Liver (tissue), 9 donors: ENCODE data around the gene TMPRSS3. TPM values are rescaled to one million over a fixed set of nuclear protein-coding genes. Genes with fewer than 3 reads are reported as not detected.

ENCODE experiments used
- DNase-seq: peaks from one replicate; pipeline ENCODE4 v3.0.0-alpha.2; 2017; ENCODE audit warnings: low spot score
- H3K27ac ChIP-seq, 2 donors: one replicate each; pipeline ENCODE4 v1.7.0; 2013; ENCODE audit warnings: inconsistent platforms in 2 of 2, low read length in 2 of 2, control low read depth in 1 of 2, low read depth in 1 of 2, mild to moderate bottlenecking in 1 of 2
- H3K27me3 ChIP-seq, 4 donors: one replicate each; pipeline versions ENCODE4 v1.6.1 to v1.7.0; 2013; ENCODE audit warnings: low read length in 3 of 4, inconsistent platforms in 1 of 4, mild to moderate bottlenecking in 1 of 4, moderate library complexity in 1 of 4; ENCODE audit not compliant: control insufficient read depth in 4 of 4, insufficient read depth in 4 of 4
- H3K36me3 ChIP-seq, 4 donors: one replicate each; pipeline versions ENCODE4 v1.6.1 to v1.7.0; 2013; ENCODE audit warnings: low read length in 3 of 4, mild to moderate bottlenecking in 3 of 4, low read depth in 1 of 4, moderate library complexity in 1 of 4; ENCODE audit not compliant: control insufficient read depth in 4 of 4, insufficient read depth in 3 of 4
- H3K4me1 ChIP-seq, 4 donors: one replicate each; pipeline versions ENCODE4 v1.6.1 to v1.7.0; 2013; ENCODE audit warnings: low read length in 3 of 4, mild to moderate bottlenecking in 3 of 4, moderate library complexity in 1 of 4; ENCODE audit not compliant: control insufficient read depth in 4 of 4, insufficient read depth in 4 of 4
- H3K4me3 ChIP-seq, 3 donors: one replicate each; pipeline versions ENCODE4 v1.6.1 to v1.7.0; 2013; ENCODE audit warnings: low read length in 3 of 3, control low read depth in 1 of 3, low read depth in 1 of 3, mild to moderate bottlenecking in 1 of 3
- H3K9ac ChIP-seq, 2 donors: one replicate each; pipeline ENCODE4 v1.7.0; 2013; ENCODE audit warnings: low read length in 2 of 2, mild to moderate bottlenecking in 2 of 2, moderate library complexity in 2 of 2, control low read depth in 1 of 2, low read depth in 1 of 2
- H3K9me3 ChIP-seq, 4 donors: one replicate each; pipeline versions ENCODE4 v1.6.1 to v1.7.0; 2013; ENCODE audit warnings: low read length in 3 of 4; ENCODE audit not compliant: control insufficient read depth in 4 of 4
- ATF3 ChIP-seq: IDR thresholded peaks from 2 replicates; pipeline ENCODE4 v1.6.1; 2016; ENCODE audit warnings: antibody characterized with exemption
- CTCF ChIP-seq: fragments of 150-350 bp; IDR thresholded peaks from 2 replicates; pipeline ENCODE4 v1.5.1; 2017; ENCODE audit warnings: improper control_type of control experiment, low read depth, low read length; ENCODE audit not compliant: missing input control
- EGR1 ChIP-seq, 2 donors: IDR thresholded peaks; 2 replicates each; pipeline ENCODE4 v1.6.1; 2016 to 2018; ENCODE audit warnings: antibody characterized with exemption in 2 of 2, low read depth in 2 of 2
- FOXA1 ChIP-seq: IDR thresholded peaks from 2 replicates; pipeline ENCODE4 v1.6.1; 2016; ENCODE audit warnings: antibody characterized with exemption
- FOXA2 ChIP-seq: IDR thresholded peaks from 2 replicates; pipeline ENCODE4 v1.6.1; 2016; ENCODE audit warnings: antibody characterized with exemption
- GABPA ChIP-seq, 2 donors: IDR thresholded peaks in 1 of 2; conservative IDR thresholded peaks in 1 of 2; 2 replicates each; pipeline ENCODE4 v1.6.1; 2016; ENCODE audit warnings: antibody characterized with exemption in 2 of 2, mild to moderate bottlenecking in 1 of 2, moderate library complexity in 1 of 2
- HNF4A ChIP-seq, 2 donors: conservative IDR thresholded peaks; 2 replicates each; pipeline ENCODE4 v1.6.1; 2016; ENCODE audit warnings: antibody characterized with exemption in 2 of 2, mild to moderate bottlenecking in 2 of 2
- HNF4G ChIP-seq: IDR thresholded peaks from 2 replicates; pipeline ENCODE4 v1.6.1; 2016; ENCODE audit warnings: antibody characterized with exemption
- JUND ChIP-seq, 2 donors: IDR thresholded peaks; 2 replicates each; pipeline ENCODE4 v1.6.1; 2016; ENCODE audit warnings: antibody characterized with exemption in 2 of 2
- RAD21 ChIP-seq, 2 donors: IDR thresholded peaks; 2 replicates each; pipeline ENCODE4 v1.6.1; 2016; ENCODE audit warnings: antibody characterized with exemption in 2 of 2, mild to moderate bottlenecking in 2 of 2
- RXRA ChIP-seq, 2 donors: IDR thresholded peaks; 2 replicates each; pipeline ENCODE4 v1.6.1; 2017 to 2018; ENCODE audit warnings: antibody characterized with exemption in 2 of 2, mild to moderate bottlenecking in 1 of 2
- SP1 ChIP-seq: IDR thresholded peaks from 2 replicates; pipeline ENCODE4 v1.6.1; 2018; ENCODE audit warnings: antibody characterized with exemption, mild to moderate bottlenecking
- TAF1 ChIP-seq: conservative IDR thresholded peaks from 2 replicates; pipeline ENCODE4 v1.6.1; 2016; ENCODE audit warnings: antibody characterized with exemption, mild to moderate bottlenecking
- YY1 ChIP-seq: IDR thresholded peaks from 2 replicates; pipeline ENCODE4 v1.6.1; 2016; ENCODE audit warnings: antibody characterized with exemption, mild to moderate bottlenecking
- WGBS: extraction: QIAGEN DNeasy Blood & Tissue Kit; methylation state at CpG from one replicate; pipeline ENCODE4 v1.1.7; 2013; 5-methylcytosine and 5-hydroxymethylcytosine counted together
- polyA plus RNA-seq, 2 donors: library from polyadenylated mRNA; stranded (reverse) in 1 of 2; unstranded in 1 of 2; fragments of 200-250 nt in 1 of 2; fragments of >200 nt in 1 of 2; fragmentation: Nextera tagmentation in 1 of 2; extraction: Ambion mirVana in 1 of 2; gene quantifications; one replicate each; pipeline versions ENCODE4 v1.2.1 to v1.2.3, GENCODE V29; 2013 to 2015
- total RNA-seq, 2 donors: library from RNA; depleted of rRNA; stranded (reverse); fragments of >200 nt; gene quantifications; one replicate each; pipeline ENCODE4 v1.2.3, GENCODE V29; 2014
- TF ChIP-seq, protein P1 (sequence below): IDR thresholded peaks from 2 replicates; pipeline ENCODE4 v1.6.1; 2016; ENCODE audit warnings: antibody characterized with exemption
- TF ChIP-seq, protein P2 (sequence below): IDR thresholded peaks from 2 replicates; pipeline ENCODE4 v1.6.1; 2016; ENCODE audit warnings: antibody characterized with exemption
- donor health status: healthy.
- donor health status: healthy.
- donor health status: healthy.
- donor health status: healthy.
- donor health status: healthy.

The TMPRSS3 gene
- total and polyA plus RNA-seq, 4 donors, result 0.25 to 0.50 TPM; not detected in 2

DNA sequence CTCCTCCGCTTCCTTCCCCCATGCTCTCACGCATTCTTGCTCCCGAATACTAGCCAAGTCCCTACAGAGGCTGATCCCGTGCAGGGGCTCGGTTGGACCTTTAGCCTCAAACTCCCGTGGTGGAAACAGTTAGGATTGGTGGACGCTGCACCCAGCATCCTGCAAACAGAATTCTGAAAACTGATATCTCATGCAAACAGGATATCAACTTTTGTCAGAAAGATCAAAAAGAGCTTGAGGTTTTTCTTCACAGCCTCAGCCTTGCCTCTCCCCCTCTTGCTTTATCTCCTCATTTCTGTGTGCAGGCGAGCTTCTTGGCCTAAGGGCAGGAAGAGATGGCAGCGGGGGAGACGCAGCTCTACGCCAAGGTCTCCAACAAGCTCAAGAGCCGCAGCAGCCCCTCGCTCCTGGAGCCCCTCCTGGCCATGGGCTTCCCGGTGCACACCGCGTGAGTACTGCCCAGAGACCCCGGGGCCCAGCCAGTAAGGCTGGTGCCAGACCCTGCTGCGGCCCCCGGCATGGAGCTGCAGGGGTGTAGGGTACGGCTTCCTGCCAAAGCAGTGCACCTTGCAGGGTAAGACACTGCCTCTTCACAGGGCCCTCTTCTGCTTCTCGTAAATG lies 7.9 kb upstream of the TMPRSS3 start, which contains the start of gene UBASH3A:
Gene UBASH3A, plus strand, starts transcription at position 292 of the 621 bp plus-strand sequence. Its CDS starts 44 bp downstream, at position 336.
- no peak for DNase-seq
- peak within 1 kb of the TSS in 1 of 2 donors; percentile 20 for H3K9ac ChIP-seq
- H3K36me3 ChIP-seq, result no peaks in the 10 kb centered on the region
- H3K9me3 ChIP-seq, result no peaks in the 10 kb centered on the region
- no peak within 1 kb of the TSS for H3K4me3 ChIP-seq
- H3K27me3 ChIP-seq, result peaks cover 0 to 4% (median 0%) of the 10 kb centered on the region in 4 donors
- H3K4me1 ChIP-seq, result peaks cover 0 to 3% (median 0%) of the 10 kb centered on the region in 4 donors
- 70% methylated on average over 21 of the region's 21 CpGs for WGBS
- no peak within 1 kb of the TSS for H3K27ac ChIP-seq
- no peak for TF ChIP-seq HNF4A (conservative IDR thresholded peaks at IDR 0.05)
- TF ChIP-seq YY1, result no peak
- TF ChIP-seq TAF1, result no peak
- no peak for TF ChIP-seq GABPA (IDR thresholded peaks at IDR 0.05 in 1 of 2, conservative IDR thresholded peaks at IDR 0.05 in 1 of 2)

DNA sequence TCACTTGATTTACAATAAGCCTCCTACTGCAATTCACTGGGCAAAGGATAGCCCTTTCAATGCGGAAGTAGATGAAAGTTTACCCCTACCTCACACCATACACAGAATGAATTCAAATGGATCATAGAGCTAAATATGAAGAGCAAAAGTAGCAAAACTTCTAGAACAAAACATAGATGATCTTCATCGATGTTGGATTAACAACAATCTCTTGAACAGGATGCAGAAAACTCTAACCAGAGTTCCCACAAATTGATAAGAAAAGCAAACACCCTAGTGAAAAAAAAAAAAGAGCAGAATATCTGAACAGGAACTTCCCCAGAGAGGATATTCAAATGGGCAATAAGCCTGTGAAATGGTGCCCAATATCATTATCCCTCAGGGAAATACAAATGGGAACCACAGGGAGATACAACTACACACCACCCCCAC lies 6.0 kb upstream of the TMPRSS3 start:
- no peaks in the 10 kb centered on the region for H3K27me3 ChIP-seq
- H3K9ac ChIP-seq, result no peak overlapping the region

More for the DNA sequence above, 6.0 kb upstream of the TMPRSS3 start:
- WGBS, result 77% methylated on average over 2 of the region's 2 CpGs
- Histone ChIP-seq H3K36me3 (no peaks in the 10 kb centered on the region), H3K27ac (no peak overlapping the region), H3K4me3 (no peak overlapping the region), H3K4me1 (peaks cover 0 to under 1% (median 0%) of the 10 kb centered on the region in 4 donors), H3K9me3 (no peaks in the 10 kb centered on the region)
- DNase-seq, result no peak
- TF ChIP-seq YY1 (no peak), RXRA (IDR thresholded peaks at IDR 0.05) (no peak), EGR1 (IDR thresholded peaks at IDR 0.05; ENCODE audit: low read depth in 2 of 2) (no peak), JUND (IDR thresholded peaks at IDR 0.05) (no peak), GABPA (IDR thresholded peaks at IDR 0.05 in 1 of 2, conservative IDR thresholded peaks at IDR 0.05 in 1 of 2) (no peak), FOXA1 (no peak), RAD21 (IDR thresholded peaks at IDR 0.05) (no peak), FOXA2 (no peak), TAF1 (no peak), CTCF (no peak), SP1 (no peak), HNF4A (conservative IDR thresholded peaks at IDR 0.05) (no peak), ATF3 (no peak), HNF4G (no peak)
- TF ChIP-seq, protein P1, sequence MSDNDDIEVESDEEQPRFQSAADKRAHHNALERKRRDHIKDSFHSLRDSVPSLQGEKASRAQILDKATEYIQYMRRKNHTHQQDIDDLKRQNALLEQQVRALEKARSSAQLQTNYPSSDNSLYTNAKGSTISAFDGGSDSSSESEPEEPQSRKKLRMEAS, result no peak
- TF ChIP-seq, protein P2, sequence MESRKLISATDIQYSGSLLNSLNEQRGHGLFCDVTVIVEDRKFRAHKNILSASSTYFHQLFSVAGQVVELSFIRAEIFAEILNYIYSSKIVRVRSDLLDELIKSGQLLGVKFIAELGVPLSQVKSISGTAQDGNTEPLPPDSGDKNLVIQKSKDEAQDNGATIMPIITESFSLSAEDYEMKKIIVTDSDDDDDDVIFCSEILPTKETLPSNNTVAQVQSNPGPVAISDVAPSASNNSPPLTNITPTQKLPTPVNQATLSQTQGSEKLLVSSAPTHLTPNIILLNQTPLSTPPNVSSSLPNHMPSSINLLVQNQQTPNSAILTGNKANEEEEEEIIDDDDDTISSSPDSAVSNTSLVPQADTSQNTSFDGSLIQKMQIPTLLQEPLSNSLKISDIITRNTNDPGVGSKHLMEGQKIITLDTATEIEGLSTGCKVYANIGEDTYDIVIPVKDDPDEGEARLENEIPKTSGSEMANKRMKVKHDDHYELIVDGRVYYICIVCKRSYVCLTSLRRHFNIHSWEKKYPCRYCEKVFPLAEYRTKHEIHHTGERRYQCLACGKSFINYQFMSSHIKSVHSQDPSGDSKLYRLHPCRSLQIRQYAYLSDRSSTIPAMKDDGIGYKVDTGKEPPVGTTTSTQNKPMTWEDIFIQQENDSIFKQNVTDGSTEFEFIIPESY, result no peak
